Panc1 (cell line): ENCODE measurements around the gene CAMP. TPM values are rescaled to one million over a fixed set of nuclear protein-coding genes. Genes with fewer than 3 reads are reported as not detected.
"Not testable (repeated sequence)": the region's sequence is repeated elsewhere in the genome, so short reads cannot be mapped to it uniquely, and the experiment has no call there.

ENCODE experiments used
- ATAC-seq: fragments of 200-7000 bp; cut with Tn5 transposase; 2 replicates; pipeline ENCODE4 v1.9.1; 2020; ENCODE audit warnings: mild to moderate bottlenecking, moderate library complexity
- BruUV-seq: library from RNA; stranded (reverse); fragments of 400-500 nt; replicated peaks from 2 replicates; lab custom pipeline; 2021; lab: Mats Ljungman, UMichigan
- CTCF ChIA-PET: fragments of 300-600 bp; sonication (Branson Sonifier 250); formaldehyde crosslinking; loops from one replicate; lab custom pipeline; 2022; ENCODE audit warnings: antibody characterized with exemption; lab: Charles Lee
- POLR2A ChIA-PET: fragments of 300-600 bp; sonication (Branson Sonifier 250); formaldehyde crosslinking; loops from one replicate; lab custom pipeline; 2022; ENCODE audit warnings: antibody characterized with exemption; lab: Charles Lee
- DNase-seq: peaks from one replicate; pipeline ENCODE4 v3.0.0-alpha.2; 2010; ENCODE audit warnings: low read depth, low spot score
- H3K27ac ChIP-seq: 2 replicates; pipeline ENCODE4 v1.5.1; 2011; ENCODE audit warnings: mild to moderate bottlenecking, low read length, inconsistent platforms
- H3K27me3 ChIP-seq: fragments of 200-500 bp; sonication (Bioruptor generic); 2 replicates; pipeline ENCODE4 v1.6.0; 2014; ENCODE audit warnings: low read length, inconsistent platforms; ENCODE audit not compliant: control insufficient read depth, insufficient read depth
- H3K36me3 ChIP-seq: fragments of 200-500 bp; sonication (Bioruptor generic); 2 replicates; pipeline ENCODE4 v1.5.1; 2014; ENCODE audit warnings: inconsistent platforms, mild to moderate bottlenecking, low read length, moderate library complexity; ENCODE audit not compliant: control insufficient read depth, insufficient read depth
- H3K4me1 ChIP-seq: 2 replicates; pipeline ENCODE4 v1.5.1; 2011; ENCODE audit warnings: inconsistent platforms, mild to moderate bottlenecking, low read length, moderate library complexity; ENCODE audit not compliant: control insufficient read depth, insufficient read depth
- H3K4me3 ChIP-seq, 2 experiments: 2 replicates each; pipeline ENCODE4 v1.5.1; 2011 to 2012; ENCODE audit warnings: low read depth in 2 of 2, low read length in 2 of 2, mild to moderate bottlenecking in 2 of 2, inconsistent platforms in 1 of 2, moderate library complexity in 1 of 2
- H3K9me3 ChIP-seq: fragments of 200-500 bp; sonication (Bioruptor generic); 2 replicates; pipeline ENCODE4 v1.5.1; 2014; ENCODE audit warnings: low read depth, mild to moderate bottlenecking, inconsistent platforms, low read length, moderate library complexity; ENCODE audit not compliant: control insufficient read depth, insufficient read depth
- POLR2AphosphoS5 ChIP-seq: IDR thresholded peaks from 2 replicates; pipeline ENCODE4 v1.6.1; 2012; ENCODE audit warnings: mild to moderate bottlenecking, low read depth, low read length, moderate library complexity
- REST ChIP-seq, 2 experiments: IDR thresholded peaks; 2 replicates each; pipeline ENCODE4 v1.6.1; 2011 to 2012; ENCODE audit warnings: low read depth in 2 of 2, control low read depth in 1 of 2, low read length in 1 of 2, mild to moderate bottlenecking in 1 of 2, moderate library complexity in 1 of 2; ENCODE audit not compliant: insufficient read depth in 1 of 2
- SIN3A ChIP-seq: IDR thresholded peaks from 2 replicates; pipeline ENCODE4 v1.6.1; 2012; ENCODE audit warnings: low read depth, mild to moderate bottlenecking, low read length, moderate library complexity, borderline replicate concordance; ENCODE audit not compliant: insufficient read depth
- TCF7L2 ChIP-seq: IDR thresholded peaks from 2 replicates; pipeline ENCODE4 v1.6.1; 2011; ENCODE audit warnings: mild to moderate bottlenecking, low read depth, low read length, inconsistent platforms
- in situ Hi-C: cut with HindIII; loops from 2 replicates; pipeline ENCODE4 v1.10.0; 2016; ENCODE audit warnings: low sequenced_read_pairs, low pct_unique_long_range_greater_than_20kb
- intact Hi-C: fragments of 100-400 bp; cut with micrococcal nuclease; formaldehyde crosslinking; loops from one replicate; pipeline ENCODE4 v1.10.0; 2022; ENCODE audit not compliant: unreplicated experiment
- total RNA-seq: library from RNA; stranded (reverse); gene quantifications from one replicate; pipeline ENCODE4 v1.2.1, GENCODE V29; 2021; ENCODE audit not compliant: unreplicated experiment
- TF ChIP-seq, protein P1 (sequence below): fragments of 450-650 bp; IDR thresholded peaks from 2 replicates; pipeline ENCODE4 v1.5.1; 2017; ENCODE audit warnings: mild to moderate bottlenecking

The CAMP gene
- total RNA-seq, 1 experiment from 2014 or later, result not detected

- no TSS peak for BruUV-seq
- Histone ChIP-seq H3K9me3 (no peaks in the 10 kb centered on the region), H3K27me3 (no peaks in the 10 kb centered on the region), H3K4me1 (no peaks in the 10 kb centered on the region), H3K36me3 (no peaks in the 10 kb centered on the region), H3K27ac (no peak overlapping the region), H3K4me3 (no peak overlapping the region)
- in situ Hi-C loops (no loop called here), intact Hi-C loops (no loop called here)
- DNase-seq (no peak), ATAC-seq (no peak)
- TF ChIP-seq SIN3A, result no peak
- no peak for TF ChIP-seq POLR2AphosphoS5
- no peak for TF ChIP-seq TCF7L2
- TF ChIP-seq, protein P1, sequence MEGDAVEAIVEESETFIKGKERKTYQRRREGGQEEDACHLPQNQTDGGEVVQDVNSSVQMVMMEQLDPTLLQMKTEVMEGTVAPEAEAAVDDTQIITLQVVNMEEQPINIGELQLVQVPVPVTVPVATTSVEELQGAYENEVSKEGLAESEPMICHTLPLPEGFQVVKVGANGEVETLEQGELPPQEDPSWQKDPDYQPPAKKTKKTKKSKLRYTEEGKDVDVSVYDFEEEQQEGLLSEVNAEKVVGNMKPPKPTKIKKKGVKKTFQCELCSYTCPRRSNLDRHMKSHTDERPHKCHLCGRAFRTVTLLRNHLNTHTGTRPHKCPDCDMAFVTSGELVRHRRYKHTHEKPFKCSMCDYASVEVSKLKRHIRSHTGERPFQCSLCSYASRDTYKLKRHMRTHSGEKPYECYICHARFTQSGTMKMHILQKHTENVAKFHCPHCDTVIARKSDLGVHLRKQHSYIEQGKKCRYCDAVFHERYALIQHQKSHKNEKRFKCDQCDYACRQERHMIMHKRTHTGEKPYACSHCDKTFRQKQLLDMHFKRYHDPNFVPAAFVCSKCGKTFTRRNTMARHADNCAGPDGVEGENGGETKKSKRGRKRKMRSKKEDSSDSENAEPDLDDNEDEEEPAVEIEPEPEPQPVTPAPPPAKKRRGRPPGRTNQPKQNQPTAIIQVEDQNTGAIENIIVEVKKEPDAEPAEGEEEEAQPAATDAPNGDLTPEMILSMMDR, result no peak
- TF ChIP-seq REST (IDR thresholded peaks at IDR 0.05; ENCODE audit: insufficient read depth in 1 of 2, low read depth in 2 of 2, low read length in 1 of 2), result no peak
- CTCF ChIA-PET, result no interaction called here
- POLR2A ChIA-PET, result no interaction called here
Observed at GRCh38 chr3:48208076-48208475, 15.2 kb upstream of the CAMP start.

- no peaks in the 10 kb centered on the region for H3K36me3 ChIP-seq
- no peaks in the 10 kb centered on the region for H3K27me3 ChIP-seq
- no peak overlapping the region for H3K27ac ChIP-seq
- TF ChIP-seq REST (IDR thresholded peaks at IDR 0.05; ENCODE audit: insufficient read depth in 1 of 2, low read depth in 2 of 2, low read length in 1 of 2) (no peak), SIN3A (no peak), TCF7L2 (no peak), POLR2AphosphoS5 (no peak)
- TF ChIP-seq, protein P1, result no peak
- no peak overlapping the region for H3K4me3 ChIP-seq
- in situ Hi-C loops, result no loop called here
- DNase-seq (no peak), ATAC-seq (no peak)
- BruUV-seq, result no TSS peak
- intact Hi-C loops, result no loop called here
- H3K9me3 ChIP-seq, result no peaks in the 10 kb centered on the region
- H3K4me1 ChIP-seq, result no peaks in the 10 kb centered on the region
- CTCF ChIA-PET, result no interaction called here
- POLR2A ChIA-PET, result interaction anchor here (0.6 kb wide), 1 partner anchor 39 kb away, joined by 8 read pairs; no protein-coding TSS in a partner anchor
Observed at GRCh38 chr3:48209445-48209844, 13.8 kb upstream of the CAMP start.

DNA sequence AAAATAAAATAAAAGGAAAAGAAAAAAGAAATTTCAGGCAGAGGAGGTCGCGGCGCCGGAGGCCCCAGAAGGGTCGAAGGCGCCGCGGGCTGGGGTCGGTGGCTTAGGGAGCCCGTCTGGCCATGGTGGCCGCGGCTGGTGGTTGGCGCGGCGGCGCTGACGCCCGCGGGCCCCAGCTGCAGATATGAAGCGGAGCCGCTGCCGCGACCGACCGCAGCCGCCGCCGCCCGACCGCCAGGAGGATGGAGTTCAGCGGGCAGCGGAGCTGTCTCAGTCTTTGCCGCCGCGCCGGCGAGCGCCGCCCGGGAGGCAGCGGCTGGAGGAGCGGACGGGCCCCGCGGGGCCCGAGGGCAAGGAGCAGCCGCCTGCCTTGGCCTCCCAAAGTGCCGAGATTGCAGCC, 12.8 kb upstream of the CAMP start:
- H3K27ac ChIP-seq, H3K27me3 ChIP-seq, DNase-seq, intact Hi-C loops, POLR2A ChIA-PET, H3K36me3 ChIP-seq, BruUV-seq, in situ Hi-C loops, H3K4me1 ChIP-seq, H3K9me3 ChIP-seq, H3K4me3 ChIP-seq, ATAC-seq, CTCF ChIA-PET: not testable (repeated sequence)

DNA sequence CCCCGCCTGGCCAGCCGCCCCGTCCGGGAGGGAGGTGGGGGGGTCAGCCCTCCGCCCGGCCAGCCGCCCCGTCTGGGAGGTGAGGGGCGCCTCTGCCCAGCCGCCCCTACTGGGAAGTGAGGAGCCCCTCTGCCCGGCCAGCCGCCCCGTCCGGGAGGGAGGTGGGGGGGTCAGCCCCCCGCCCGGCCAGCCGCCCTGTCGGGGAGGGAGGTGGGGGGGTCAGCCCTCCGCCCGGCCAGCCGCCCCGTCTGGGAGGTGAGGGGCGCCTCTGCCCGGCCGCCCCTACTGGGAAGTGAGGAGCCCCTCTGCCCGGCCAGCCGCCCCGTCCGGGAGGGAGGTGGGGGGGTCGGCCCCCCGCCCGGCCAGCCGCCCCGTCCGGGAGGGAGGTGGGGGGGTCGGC, 11.5 kb upstream of the CAMP start:
- CTCF ChIA-PET, H3K27ac ChIP-seq, H3K36me3 ChIP-seq, H3K27me3 ChIP-seq, H3K4me3 ChIP-seq, H3K9me3 ChIP-seq, ATAC-seq, POLR2A ChIA-PET, in situ Hi-C loops, intact Hi-C loops, DNase-seq, H3K4me1 ChIP-seq, BruUV-seq: not testable (repeated sequence)
